NCI-H2171 treated with DMSO at 0.1 percent for 48 hours (cell line): ENCODE data around the gene CLPSL2.
"Not testable (repeated sequence)": the region's sequence is repeated elsewhere in the genome, so short reads cannot be mapped to it uniquely, and the experiment has no call there.

ENCODE experiments used
- DNase-seq: peaks from one replicate; lab custom pipeline; 2025; lab: John Stamatoyannopoulos, UW

The CLPSL2 gene, protein sequence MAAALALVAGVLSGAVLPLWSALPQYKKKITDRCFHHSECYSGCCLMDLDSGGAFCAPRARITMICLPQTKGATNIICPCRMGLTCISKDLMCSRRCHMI

GRCh38 chr6:35776364-35777215 lies at the start of gene CLPSL2:
Gene CLPSL2 (plus strand): TSS chr6:35776598. CDS start chr6:35776619, 21 bp downstream.
- peak; percentile 44 for DNase-seq

GRCh38 chr6:35727231-35727934 lies 49.0 kb upstream of the CLPSL2 start:
- DNase-seq = peak; percentile 93

- peak; percentile 82 for DNase-seq
Observed at GRCh38 chr6:35727935-35728682, 48.3 kb upstream of the CLPSL2 start.

DNA sequence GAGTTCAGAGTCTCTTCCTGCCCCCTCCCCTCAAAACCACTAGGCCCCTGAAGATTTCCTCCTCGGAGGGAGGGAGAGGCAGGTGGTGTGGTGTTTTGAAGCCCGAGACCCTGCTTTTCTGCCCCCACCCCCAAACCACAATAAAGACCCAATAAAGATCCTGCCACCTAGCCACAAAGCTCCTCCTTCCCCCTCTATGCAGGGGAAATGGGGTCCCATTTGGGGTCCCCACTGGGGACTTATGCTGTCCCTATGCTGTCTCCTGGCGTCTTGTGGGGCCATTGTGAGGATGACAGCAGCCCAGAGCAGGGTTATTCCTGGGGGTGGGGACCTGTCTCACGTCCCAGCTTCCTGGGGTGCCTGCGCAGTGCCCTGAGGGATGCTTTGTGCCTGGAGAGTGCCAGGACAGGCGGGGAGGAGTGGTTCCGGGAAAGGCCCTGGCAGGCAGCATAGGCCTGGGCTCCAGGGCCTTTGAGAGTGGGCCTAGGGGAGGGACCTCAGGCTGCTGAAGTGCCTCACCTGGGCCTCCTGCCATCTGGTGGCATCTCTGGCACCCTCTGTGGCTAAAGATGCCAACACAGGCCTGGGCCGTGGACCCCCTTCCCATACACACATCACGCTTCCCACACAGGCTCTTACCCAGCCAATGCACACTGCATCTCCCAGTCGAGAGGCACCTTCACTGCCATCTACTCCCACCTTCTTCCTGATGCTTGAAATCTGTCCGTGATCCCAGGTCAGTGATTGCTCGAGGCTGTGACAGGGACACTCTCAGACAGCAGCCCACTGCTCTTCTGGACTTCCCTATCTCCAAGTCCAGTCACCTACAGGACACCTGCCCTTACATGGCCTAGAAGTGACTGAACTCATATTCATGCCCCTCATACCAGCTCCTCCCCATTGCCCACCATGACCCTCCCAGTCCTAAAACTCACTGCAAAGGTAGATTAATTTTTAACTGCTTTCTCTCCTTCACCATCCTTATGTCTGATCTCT lies 47.4 kb upstream of the CLPSL2 start:
- DNase-seq = peak; percentile 52

- DNase-seq = no peak
Observed at GRCh38 chr6:35729722-35730121, 46.7 kb upstream of the CLPSL2 start.

- peak; percentile 27 for DNase-seq
Observed at GRCh38 chr6:35730745-35731413, 45.5 kb upstream of the CLPSL2 start.

- peak; percentile 88 for DNase-seq
Observed at GRCh38 chr6:35731414-35731735, 45.0 kb upstream of the CLPSL2 start.

DNA sequence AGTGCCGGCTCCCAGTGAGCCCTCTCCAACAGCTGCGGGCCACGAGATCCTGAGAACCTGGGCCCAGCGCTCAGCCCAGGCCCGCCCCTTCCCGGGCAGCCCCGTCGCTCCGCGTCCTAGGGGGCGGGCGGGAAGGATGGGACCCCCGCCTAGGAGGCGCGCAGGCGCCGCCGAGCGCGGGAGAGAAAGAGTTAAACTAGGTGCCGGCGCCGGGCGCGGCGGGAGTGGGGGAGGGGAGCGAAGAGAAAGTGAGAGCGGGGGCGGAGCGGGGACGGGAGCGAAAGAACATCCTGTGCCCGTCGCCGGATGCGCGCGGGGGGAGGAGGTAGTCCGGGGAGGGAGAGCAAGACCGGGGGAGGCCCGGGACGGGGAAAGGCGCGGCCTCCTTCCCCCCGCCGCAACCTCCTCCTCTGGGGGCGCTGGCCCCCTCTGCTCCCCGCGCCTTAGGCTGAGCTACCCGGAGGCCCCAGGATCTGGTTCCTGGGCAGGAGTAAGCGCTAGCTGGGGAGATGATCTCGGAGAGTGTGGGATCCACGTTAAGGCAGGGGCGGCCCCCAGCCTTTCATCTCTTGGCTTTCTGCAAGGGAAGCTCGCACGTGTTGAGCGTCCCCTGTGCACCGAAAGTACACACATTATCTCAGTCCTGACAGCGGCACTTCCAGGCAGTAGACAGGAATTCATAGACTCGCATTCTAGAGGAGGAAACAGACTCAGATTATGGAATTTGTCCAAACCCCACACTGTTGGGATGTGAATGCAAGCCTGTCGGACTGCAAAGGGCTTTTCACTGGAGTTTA lies 44.5 kb upstream of the CLPSL2 start:
- peak; percentile 89 for DNase-seq

- peak; percentile 7 for DNase-seq
Observed at GRCh38 chr6:35733633-35734032, 42.8 kb upstream of the CLPSL2 start.

- not testable (repeated sequence) for DNase-seq
Observed at GRCh38 chr6:35734319-35734718, 42.1 kb upstream of the CLPSL2 start.

GRCh38 chr6:35735452-35735851 lies 40.9 kb upstream of the CLPSL2 start:
- no peak for DNase-seq

DNA sequence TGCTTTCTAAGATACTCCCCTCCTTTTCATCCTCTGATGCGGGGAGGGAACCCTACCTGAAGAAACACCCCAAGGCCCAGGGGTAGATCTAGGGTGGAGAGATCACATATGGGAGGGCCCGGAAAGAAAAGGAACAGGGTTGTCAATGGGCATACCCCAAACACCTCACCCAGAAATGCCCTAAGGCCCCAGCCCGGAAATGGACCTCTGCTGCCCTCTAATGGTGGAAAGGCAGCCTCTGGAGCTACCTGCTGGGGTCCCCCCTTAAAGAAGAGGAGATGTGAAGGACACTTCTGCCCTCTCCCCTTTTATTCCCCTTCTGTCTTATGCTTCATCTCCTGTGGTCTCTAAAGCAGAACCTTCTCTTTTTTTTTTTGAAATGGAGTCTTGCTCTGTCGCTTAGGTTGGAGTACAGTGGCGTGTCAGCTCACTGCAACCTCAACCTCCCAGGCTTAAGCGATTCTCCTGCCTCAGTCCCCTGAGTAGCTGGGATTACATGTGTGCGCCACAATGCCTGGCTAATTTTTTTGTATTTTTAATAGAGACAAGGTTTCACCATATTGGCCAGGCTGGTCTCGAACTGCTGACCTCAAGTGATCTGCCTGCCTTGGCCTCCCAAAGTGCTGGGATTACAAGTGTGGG lies 40.0 kb upstream of the CLPSL2 start:
- peak; percentile 62 for DNase-seq

DNA sequence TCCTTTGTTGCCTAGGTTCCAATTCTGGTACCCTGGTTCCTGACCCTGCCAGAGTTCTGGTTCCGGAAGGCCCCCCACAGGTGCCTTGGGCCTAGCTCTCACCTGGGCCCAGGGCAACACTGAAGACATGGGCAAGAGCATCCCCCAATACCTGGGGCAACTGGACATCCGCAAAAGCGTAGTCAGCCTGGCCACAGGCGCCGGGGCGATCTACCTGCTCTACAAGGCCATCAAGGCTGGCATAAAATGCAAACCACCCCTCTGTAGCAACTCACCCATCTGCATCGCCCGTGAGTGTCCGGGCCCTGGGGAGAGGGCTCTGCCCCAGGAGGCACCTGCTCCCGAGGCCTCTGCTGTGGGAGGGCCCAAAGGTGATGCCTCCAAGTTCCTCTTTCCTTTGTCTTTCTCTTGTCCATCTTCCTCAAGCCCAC lies 39.4 kb upstream of the CLPSL2 start, which contains the start of gene ARMC12:
ARMC12 (plus strand) TSS at position 51 of the 431 bp plus-strand sequence; CDS start at position 128, 77 bp downstream.
- no peak for DNase-seq

GRCh38 chr6:35737413-35738211 lies 38.8 kb upstream of the CLPSL2 start:
- DNase-seq = peak; percentile 93

DNA sequence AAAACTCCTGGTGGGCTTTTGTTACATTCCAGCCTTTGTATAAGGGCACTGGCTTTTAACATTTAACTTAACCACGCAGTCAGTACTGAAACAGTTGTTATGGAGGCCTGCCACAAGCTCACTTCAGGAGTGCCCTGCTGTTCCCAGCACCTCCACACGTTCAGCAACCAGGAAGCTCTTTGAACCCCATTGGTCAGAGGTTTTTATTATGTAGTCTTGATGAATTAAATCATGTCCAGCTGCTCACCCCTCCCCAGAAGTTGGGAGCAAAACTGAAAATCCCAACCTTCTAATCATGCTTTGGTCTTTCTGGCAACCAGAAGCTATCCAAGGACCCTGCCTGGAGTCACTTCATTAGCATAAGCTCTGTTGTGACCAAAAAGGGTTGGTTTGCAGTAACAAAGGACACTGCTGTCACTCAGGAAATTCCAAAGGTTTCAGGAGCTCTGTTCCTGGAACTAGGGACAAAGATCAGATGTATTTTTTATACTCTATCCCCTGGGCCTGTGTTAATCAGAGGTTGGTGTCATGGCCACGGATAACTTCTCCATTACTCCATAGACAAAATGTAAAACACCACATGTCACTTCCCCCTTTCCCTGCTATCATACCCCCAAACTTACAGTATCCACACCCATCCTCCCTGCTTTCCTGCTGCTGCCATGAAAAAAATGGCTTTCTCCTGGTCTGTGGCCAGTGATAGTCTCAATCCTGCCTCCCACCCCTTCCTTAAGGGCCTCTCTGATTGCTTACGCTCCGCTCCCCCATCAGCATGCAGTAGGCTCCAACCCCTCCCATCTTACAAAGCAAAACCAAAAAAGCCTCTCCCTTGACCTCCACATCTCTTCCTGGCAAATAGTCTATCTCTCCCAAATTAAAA lies 36.5 kb upstream of the CLPSL2 start:
- DNase-seq = no peak

DNA sequence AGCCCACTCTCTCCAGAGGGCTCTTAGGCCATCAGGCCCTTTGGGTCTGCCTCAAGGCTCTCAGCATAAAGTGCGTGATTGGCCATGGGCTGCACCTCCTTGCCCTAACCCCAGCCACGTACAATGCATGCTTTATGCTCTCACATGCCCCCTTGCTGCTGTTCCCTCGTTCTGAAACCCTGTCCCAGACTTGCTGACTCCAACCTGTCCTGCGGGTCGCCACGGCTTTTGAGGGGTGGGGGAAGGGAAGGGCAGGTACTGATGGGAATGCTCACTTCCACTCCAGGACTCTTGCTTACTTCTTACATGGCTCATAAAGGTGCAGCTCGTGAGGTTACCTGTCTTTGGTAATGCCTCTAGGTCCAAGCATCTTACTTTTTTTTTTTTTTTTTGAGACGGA lies 33.6 kb upstream of the CLPSL2 start:
- DNase-seq = no peak

DNA sequence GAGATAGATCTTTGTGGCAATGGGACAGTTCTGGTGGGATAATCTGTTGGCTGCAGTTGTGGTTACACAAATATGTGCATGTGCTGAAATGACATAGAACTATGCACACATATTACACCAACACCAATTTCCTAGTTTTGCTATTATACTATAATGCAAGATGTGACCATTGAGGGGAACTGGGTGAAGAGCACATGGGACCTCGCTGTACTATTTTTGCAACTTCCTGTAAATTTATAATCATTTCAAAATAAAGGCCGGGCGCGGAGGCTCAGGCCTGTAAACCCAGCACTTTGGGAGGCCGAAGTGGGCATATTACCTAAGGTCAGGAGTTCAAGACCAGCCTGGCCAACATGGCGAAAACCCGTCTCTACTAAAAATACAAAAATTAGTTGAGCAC lies 30.9 kb upstream of the CLPSL2 start:
- DNase-seq = no peak
